B cell (primary cell): ENCODE results near the gene EXOC3L2. TPM values are rescaled to one million over a fixed set of nuclear protein-coding genes. Genes with fewer than 3 reads are reported as not detected.

ENCODE experiments used
- ATAC-seq: fragments of 200-7000 bp; cut with Tn5 transposase; one replicate; pipeline ENCODE4 v1.10.0; 2021; ENCODE audit warnings: low read depth, mild to moderate bottlenecking, moderate number of reproducible peaks, moderate library complexity
- CTCF ChIA-PET: fragments of 350-600 bp; sonication (Branson Sonifier 250); formaldehyde crosslinking; loops from one replicate; lab custom pipeline; 2021; ENCODE audit warnings: antibody characterized with exemption, inconsistent platforms; lab: Charles Lee
- POLR2A ChIA-PET: fragments of 350-600 bp; sonication (Branson Sonifier 250); formaldehyde crosslinking; loops from one replicate; lab custom pipeline; 2021; ENCODE audit warnings: antibody characterized with exemption; lab: Charles Lee
- DNase-seq: peaks from one replicate; pipeline ENCODE4 v3.0.0; 2013
- H2AFZ ChIP-seq: 2 replicates; pipeline ENCODE4 v1.6.1; 2012; ENCODE audit warnings: mild to moderate bottlenecking, low read depth, low read length; ENCODE audit not compliant: insufficient read depth, poor library complexity, severe bottlenecking
- H3K27ac ChIP-seq, 2 donors: 1 replicate in 1 of 2; 2 replicates in 1 of 2; pipeline ENCODE4 v1.5.1; 2012 to 2013; ENCODE audit warnings: low read length in 2 of 2, mild to moderate bottlenecking in 2 of 2, moderate library complexity in 1 of 2
- H3K27me3 ChIP-seq, 4 experiments: fragments of 200-600 bp in 1 of 4; sonication (generic) in 1 of 4; replicated peaks in 1 of 4; 1 replicate in 2 of 4; 2 replicates in 2 of 4; pipeline versions ENCODE4 v1.6.1 to v1.7.0; 2013 to 2016; ENCODE audit warnings: low read length in 3 of 4, mild to moderate bottlenecking in 2 of 4, mixed read lengths in 1 of 4, moderate library complexity in 1 of 4; ENCODE audit not compliant: insufficient read depth in 4 of 4, control insufficient read depth in 3 of 4; ENCODE audit errors: control extremely low read depth in 1 of 4
- H3K36me3 ChIP-seq, 2 experiments: replicated peaks in 1 of 2; 1 replicate in 1 of 2; 2 replicates in 1 of 2; pipeline versions ENCODE4 v1.6.1 to v1.7.1; 2013; ENCODE audit warnings: low read length in 1 of 2; ENCODE audit not compliant: insufficient read depth in 2 of 2, control insufficient read depth in 1 of 2; ENCODE audit errors: control extremely low read depth in 1 of 2, extremely low read depth in 1 of 2
- H3K4me1 ChIP-seq, 2 donors: fragments of 200-600 bp in 1 of 2; sonication (generic) in 1 of 2; 1 replicate in 1 of 2; 2 replicates in 1 of 2; pipeline versions ENCODE4 v1.5.1 to v1.6.1; 2013 to 2017; ENCODE audit warnings: low read length in 2 of 2; ENCODE audit not compliant: control insufficient read depth in 2 of 2, insufficient read depth in 2 of 2
- H3K4me2 ChIP-seq: replicated peaks from 2 replicates; pipeline ENCODE3; 2012; ENCODE audit warnings: mild to moderate bottlenecking, low read depth, low read length; ENCODE audit not compliant: poor library complexity, severe bottlenecking
- H3K4me3 ChIP-seq, 5 experiments: fragments of 200-600 bp in 1 of 5; sonication (generic) in 1 of 5; 1 replicate in 3 of 5; 2 replicates in 2 of 5; pipeline versions ENCODE4 v1.5.1 to v1.7.0; 2011 to 2016; ENCODE audit warnings: low read length in 4 of 5, mild to moderate bottlenecking in 4 of 5, low read depth in 2 of 5, control low read depth in 1 of 5, moderate library complexity in 1 of 5; ENCODE audit not compliant: insufficient read depth in 1 of 5; ENCODE audit errors: control extremely low read depth in 1 of 5, extremely low read depth in 1 of 5
- H3K79me2 ChIP-seq: fragments of 200-600 bp; sonication (generic); one replicate; pipeline ENCODE4 v1.6.0; 2016; ENCODE audit warnings: low read length; ENCODE audit not compliant: control insufficient read depth, insufficient read depth
- H3K9ac ChIP-seq: fragments of 200-600 bp; sonication (generic); 2 replicates; pipeline ENCODE4 v1.6.1; 2017; ENCODE audit warnings: mild to moderate bottlenecking, low read length, moderate library complexity
- H3K9me3 ChIP-seq, 3 donors: one replicate each; pipeline versions ENCODE4 v1.6.1 to v1.7.1; 2013; ENCODE audit warnings: low read length in 2 of 3; ENCODE audit not compliant: control insufficient read depth in 2 of 3, insufficient read depth in 1 of 3; ENCODE audit errors: control extremely low read depth in 1 of 3
- H4K20me1 ChIP-seq: 2 replicates; pipeline ENCODE4 v1.6.0; 2012; ENCODE audit warnings: mild to moderate bottlenecking, low read length; ENCODE audit not compliant: insufficient read depth, control insufficient read depth, poor library complexity, severe bottlenecking
- H3K27ac Mint-ChIP-seq: one replicate; pipeline ENCODE4 v1.8.0; 2021; ENCODE audit warnings: mixed read lengths
- H3K27me3 Mint-ChIP-seq: one replicate; pipeline ENCODE4 v1.8.0; 2021; ENCODE audit warnings: mixed read lengths
- H3K4me1 Mint-ChIP-seq: one replicate; pipeline ENCODE4 v1.8.0; 2021; ENCODE audit warnings: mixed read lengths
- H3K4me3 Mint-ChIP-seq: one replicate; pipeline ENCODE4 v1.8.0; 2021; ENCODE audit warnings: mixed read lengths
- H3K9me3 Mint-ChIP-seq: one replicate; pipeline ENCODE4 v1.8.0; 2022; ENCODE audit warnings: mixed read lengths; ENCODE audit not compliant: insufficient read depth
- CTCF ChIP-seq: fragments of 200-600 bp; IDR thresholded peaks from one replicate; pipeline ENCODE4 v1.8.0; 2022; ENCODE audit warnings: antibody characterized with exemption, mild to moderate bottlenecking
- EZH2 ChIP-seq: IDR thresholded peaks from 2 replicates; pipeline ENCODE4 v1.6.1; 2012; ENCODE audit warnings: borderline replicate concordance, low read depth, mild to moderate bottlenecking, moderate library complexity, low read length; ENCODE audit not compliant: insufficient read depth, poor library complexity, severe bottlenecking
- WGBS: methylation state at CpG from one replicate; pipeline ENCODE4 v1.1.5; 2013; ENCODE audit warnings: missing lambda C conversion rate; ENCODE audit not compliant: insufficient coverage; 5-methylcytosine and 5-hydroxymethylcytosine counted together
- intact Hi-C: fragments of 100-400 bp; cut with micrococcal nuclease; formaldehyde crosslinking; loops from one replicate; pipeline ENCODE4 v1.10.0; 2022
- polyA plus RNA-seq: library from polyadenylated mRNA; depleted of rRNA; stranded (reverse); fragments of >200 nt; gene quantifications from 2 replicates; pipeline ENCODE4 v1.2.3, GENCODE V29; 2012
- total RNA-seq, 2 donors: library from RNA; stranded (reverse); fragments of 120-200 nt in 1 of 2; gene quantifications; 1 replicate in 1 of 2; 2 replicates in 1 of 2; pipeline versions ENCODE4 v1.2.3 to v1.2.4, GENCODE V29; 2013 to 2022

EXOC3L2 gene
- total and polyA plus RNA-seq, 2 donors (not counting 1 experiment from before 2014, with no cell fraction given): not detected

GRCh38 chr19:45275370-45275971, 30.3 kb upstream of the EXOC3L2 start:
- Mint-ChIP-seq H3K4me1 (no peaks in the 10 kb centered on the region), H3K27me3 (no peaks in the 10 kb centered on the region), H3K27ac (no peak overlapping the region), H3K9me3 (no peaks in the 10 kb centered on the region), H3K4me3 (no peak overlapping the region)
- Histone ChIP-seq H3K27ac (no peak overlapping the region), H4K20me1 (no peaks in the 10 kb centered on the region), H3K4me3 (no peak overlapping the region), H3K9ac (no peak overlapping the region), H3K4me1 (no peaks in the 10 kb centered on the region), H3K79me2 (no peaks in the 10 kb centered on the region), H2AFZ (no peak overlapping the region), H3K36me3 (peaks cover 0 to 30% of the 10 kb centered on the region in 2 experiments), H3K27me3 (no peaks in the 10 kb centered on the region), H3K4me2 (no peak overlapping the region), H3K9me3 (no peaks in the 10 kb centered on the region)
- DNase-seq (no peak), ATAC-seq (no peak)
- CTCF ChIA-PET: no interaction called here
- POLR2A ChIA-PET: no interaction called here
- intact Hi-C loops: no loop called here
- TF ChIP-seq EZH2: no peak
- TF ChIP-seq CTCF: no peak
- WGBS: 83% methylated on average over 6 of the region's 12 CpGs

GRCh38 chr19:45273521-45273855, 28.3 kb upstream of the EXOC3L2 start:
- DNase-seq (no peak), ATAC-seq (no peak)
- Histone ChIP-seq H3K4me2 (no peak overlapping the region), H3K9ac (no peak overlapping the region), H4K20me1 (no peaks in the 10 kb centered on the region), H3K4me1 (no peaks in the 10 kb centered on the region), H2AFZ (no peak overlapping the region), H3K36me3 (peaks cover 0 to 28% of the 10 kb centered on the region in 2 experiments), H3K79me2 (no peaks in the 10 kb centered on the region), H3K27ac (no peak overlapping the region), H3K27me3 (no peaks in the 10 kb centered on the region), H3K9me3 (no peaks in the 10 kb centered on the region), H3K4me3 (no peak overlapping the region)
- no peaks in the 10 kb centered on the region for H3K4me1 Mint-ChIP-seq
- TF ChIP-seq CTCF: no peak
- no peak for TF ChIP-seq EZH2
- 97% methylated on average over 10 of the region's 14 CpGs for WGBS
- intact Hi-C loops: no loop called here
- H3K4me3 Mint-ChIP-seq: no peak overlapping the region
- no peak overlapping the region for H3K27ac Mint-ChIP-seq
- ChIA-PET POLR2A (no interaction called here), CTCF (no interaction called here)
- H3K9me3 Mint-ChIP-seq: no peaks in the 10 kb centered on the region
- H3K27me3 Mint-ChIP-seq: no peaks in the 10 kb centered on the region
